PFSK-1 (cell line): ENCODE measurements around the gene MMRN1.

Experiments
- FOXP2 ChIP-seq: optimal IDR thresholded peaks from 2 replicates; pipeline ENCODE3; 2011; ENCODE audit warnings: borderline replicate concordance, control low read depth, inconsistent platforms; ENCODE audit not compliant: insufficient read depth; ENCODE audit errors: extremely low read length, extremely low read depth
- POLR2AphosphoS5 ChIP-seq: IDR thresholded peaks from 2 replicates; pipeline ENCODE4 v1.6.1; 2012; ENCODE audit warnings: low read depth, mild to moderate bottlenecking, control low read depth, low read length, moderate library complexity
- REST ChIP-seq, 2 experiments: IDR thresholded peaks; 2 replicates each; pipeline versions ENCODE4 v1.6.1 to v1.8.0; 2011 to 2012; ENCODE audit warnings: low read depth in 2 of 2, low read length in 2 of 2, control low read depth in 1 of 2, inconsistent platforms in 1 of 2, mild to moderate bottlenecking in 1 of 2, moderate library complexity in 1 of 2; ENCODE audit not compliant: insufficient read depth in 1 of 2
- SIN3A ChIP-seq: IDR thresholded peaks from 2 replicates; pipeline ENCODE4 v1.6.1; 2012; ENCODE audit warnings: mild to moderate bottlenecking, low read length, moderate library complexity, borderline replicate concordance; ENCODE audit not compliant: insufficient read depth
- TAF1 ChIP-seq: IDR thresholded peaks from 2 replicates; pipeline ENCODE4 v1.6.1; 2012; ENCODE audit warnings: low read length, control low read depth, borderline replicate concordance; ENCODE audit not compliant: insufficient read depth

The MMRN1 gene

GRCh38 chr4:89879215-89879614, 15.4 kb upstream of the MMRN1 start:
- TF ChIP-seq SIN3A (no peak), TAF1 (no peak), REST (IDR thresholded peaks at IDR 0.05; ENCODE audit: insufficient read depth in 1 of 2, low read depth in 2 of 2, low read length in 2 of 2) (no peak), FOXP2 (no peak), POLR2AphosphoS5 (no peak)

DNA sequence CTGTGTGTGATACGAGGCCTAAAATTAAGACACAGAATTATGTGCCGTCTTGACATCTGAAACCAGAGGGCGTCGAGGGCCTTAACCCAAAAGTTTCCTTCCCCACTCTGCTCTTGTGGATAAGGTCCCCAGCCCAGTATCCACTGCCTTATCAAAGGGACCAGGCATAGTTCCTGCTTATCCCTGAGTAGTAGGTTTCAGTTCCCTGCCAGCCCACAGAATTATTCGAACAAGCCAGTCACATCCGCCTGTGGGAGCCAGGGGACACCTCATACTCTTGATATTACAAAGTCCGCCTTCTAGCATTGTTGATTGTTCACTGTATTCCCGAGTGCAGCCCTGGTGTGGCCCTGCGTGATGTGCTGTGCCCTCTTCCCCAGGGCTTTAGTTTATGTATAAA, 5.4 kb upstream of the MMRN1 start:
- no peak for TF ChIP-seq TAF1
- TF ChIP-seq POLR2AphosphoS5: no peak
- no peak for TF ChIP-seq FOXP2
- no peak for TF ChIP-seq SIN3A
- TF ChIP-seq REST (IDR thresholded peaks at IDR 0.05; ENCODE audit: insufficient read depth in 1 of 2, low read depth in 2 of 2, low read length in 2 of 2): no peak

DNA sequence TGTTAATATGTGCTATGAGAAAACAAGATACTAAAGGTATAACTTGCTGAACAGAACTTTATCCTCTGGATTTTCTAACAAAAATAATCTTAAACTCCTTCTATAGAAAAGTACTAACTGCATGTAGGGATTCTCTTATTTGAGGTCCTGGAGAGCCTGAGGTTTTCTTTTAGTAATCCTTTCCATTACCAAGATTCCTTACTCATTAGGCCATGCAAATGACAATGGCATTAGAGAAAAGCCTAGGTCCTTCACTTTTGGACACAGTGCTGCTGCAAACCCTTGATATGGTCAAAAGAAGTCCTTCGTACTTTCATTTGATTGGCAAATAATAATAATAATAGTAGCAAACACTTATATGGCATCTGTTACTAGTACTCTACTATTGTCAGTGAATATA, 3.2 kb downstream of the MMRN1 start:
- TF ChIP-seq SIN3A (no peak), TAF1 (no peak), FOXP2 (no peak), REST (IDR thresholded peaks at IDR 0.05; ENCODE audit: insufficient read depth in 1 of 2, low read depth in 2 of 2, low read length in 2 of 2) (no peak), POLR2AphosphoS5 (no peak)

DNA sequence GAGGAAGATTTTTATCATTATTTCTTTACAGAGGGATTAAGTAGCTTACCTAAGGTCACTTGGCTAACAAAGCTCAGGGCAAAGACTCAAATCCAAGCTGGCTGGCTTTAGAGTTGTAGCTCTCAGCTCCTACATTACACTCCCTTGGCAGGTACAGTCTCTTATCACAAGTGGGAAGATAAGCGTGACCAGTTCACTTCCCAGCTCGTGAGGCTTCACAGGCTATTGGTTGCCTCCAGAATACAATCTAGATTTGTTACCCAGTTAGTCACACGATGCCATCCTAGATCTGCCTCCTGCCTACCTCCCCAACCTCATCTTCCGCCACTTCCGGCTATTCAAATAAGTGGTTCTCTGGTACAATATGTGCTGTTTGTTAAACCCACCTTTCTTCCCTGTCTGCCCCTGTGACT, 3.7 kb downstream of the MMRN1 start:
- no peak for TF ChIP-seq TAF1
- TF ChIP-seq FOXP2: no peak
- no peak for TF ChIP-seq POLR2AphosphoS5
- no peak for TF ChIP-seq REST (IDR thresholded peaks at IDR 0.05; ENCODE audit: insufficient read depth in 1 of 2, low read depth in 2 of 2, low read length in 2 of 2)
- TF ChIP-seq SIN3A: no peak

DNA sequence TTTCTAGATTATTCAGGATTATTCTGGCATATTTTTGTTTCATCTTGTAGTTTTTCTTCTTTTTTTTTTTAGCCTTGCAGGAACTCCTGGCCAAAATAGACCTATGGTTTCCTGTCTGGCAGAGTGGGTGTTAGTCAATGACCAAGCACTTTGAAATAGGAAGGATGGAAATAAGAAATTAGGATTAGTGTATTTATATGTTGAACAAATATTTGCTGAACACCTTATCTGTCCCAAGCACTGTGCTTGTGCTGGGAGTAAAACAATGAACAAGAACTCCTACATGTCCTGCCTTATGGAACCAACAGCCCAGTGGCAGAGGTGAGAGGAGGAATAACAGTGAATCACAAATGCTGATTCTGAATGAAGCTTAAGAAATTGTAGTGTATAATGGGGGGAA, 4.5 kb downstream of the MMRN1 start:
- TF ChIP-seq SIN3A: no peak
- no peak for TF ChIP-seq FOXP2
- TF ChIP-seq TAF1: no peak
- TF ChIP-seq REST (IDR thresholded peaks at IDR 0.05; ENCODE audit: insufficient read depth in 1 of 2, low read depth in 2 of 2, low read length in 2 of 2): no peak
- TF ChIP-seq POLR2AphosphoS5: no peak
